GM12878 (cell line): ENCODE results near the gene TMEM30A. TPM values are rescaled to one million over a fixed set of nuclear protein-coding genes. Genes with fewer than 3 reads are reported as not detected.

Experiments used
- ATF3 ChIP-seq: IDR thresholded peaks from 2 replicates; pipeline ENCODE4 v1.6.1; 2011; ENCODE audit warnings: low read depth, mild to moderate bottlenecking, low read length, moderate library complexity, borderline replicate concordance; ENCODE audit errors: extremely low read depth
- BHLHE40 ChIP-seq, 2 experiments: fragments of 450-650 bp in 1 of 2; IDR thresholded peaks; 2 replicates each; pipeline ENCODE4 v1.6.1; 2011 to 2017; ENCODE audit warnings: low read depth in 2 of 2, borderline replicate concordance in 1 of 2, improper control_type of control experiment in 1 of 2, low read length in 1 of 2, mild to moderate bottlenecking in 1 of 2
- CTCF ChIP-seq, 3 experiments: IDR thresholded peaks in 2 of 3; conservative IDR thresholded peaks in 1 of 3; 2 replicates each; pipeline ENCODE4 v1.5.1; 2011; ENCODE audit warnings: low read depth in 3 of 3, low read length in 3 of 3, mild to moderate bottlenecking in 3 of 3, control low read depth in 2 of 3, moderate library complexity in 2 of 3, inconsistent platforms in 1 of 3, mixed read lengths in 1 of 3; ENCODE audit not compliant: control insufficient read depth in 2 of 3, insufficient read depth in 1 of 3; ENCODE audit errors: extremely low read depth in 1 of 3
- RAD21 ChIP-seq: IDR thresholded peaks from 2 replicates; pipeline ENCODE4 v1.6.1; 2011; ENCODE audit warnings: mild to moderate bottlenecking, low read depth, low read length, moderate library complexity; ENCODE audit not compliant: insufficient read depth
- SIX5 ChIP-seq: IDR thresholded peaks from 2 replicates; pipeline ENCODE4 v1.6.1; 2011; ENCODE audit warnings: mild to moderate bottlenecking, low read depth, low read length, moderate library complexity; ENCODE audit not compliant: severe bottlenecking
- STAT1 ChIP-seq: fragments of 450-650 bp; conservative IDR thresholded peaks from 2 replicates; pipeline ENCODE4 v1.6.1; 2014; ENCODE audit warnings: antibody characterized with exemption, mild to moderate bottlenecking
- polyA plus RNA-seq, 11 experiments: library from polyadenylated mRNA; depleted of rRNA in 4 of 11; unstranded in 6 of 11; stranded (reverse) in 5 of 11; fragments of >200 nt; fragmentation: Nextera tagmentation in 4 of 11; fragmentation: Illumina TruSeq in 1 of 11; extraction: Ambion mirVana in 4 of 11; extraction: Trizol in 1 of 11; gene quantifications; 1 replicate in 1 of 11; 2 replicates in 10 of 11; pipeline versions ENCODE4 v1.2.1 to v1.2.3, GENCODE V29; 2011 to 2016; ENCODE audit warnings: inconsistent platforms in 2 of 11, missing spikeins in 2 of 11, low read depth in 1 of 11
- total RNA-seq, 4 experiments: library from RNA; depleted of rRNA in 3 of 4; stranded (reverse); fragments of >200 nt in 3 of 4; fragmentation: Illumina TruSeq in 1 of 4; extraction: Trizol in 1 of 4; gene quantifications; 2 replicates each; pipeline versions ENCODE4 v1.2.1 to v1.2.3, GENCODE V29; 2013 to 2021

The TMEM30A gene
- total and polyA plus RNA-seq, 10 of the 15 experiments (the other 5 are each of a cell fraction or from before 2014, with no cell fraction given), result 11.9 to 61.6 (median 43.2) TPM

GRCh38 chr6:75209184-75209723, 75.3 kb downstream of the TMEM30A start (continued):
- no peak for TF ChIP-seq ATF3
- TF ChIP-seq CTCF (IDR thresholded peaks at IDR 0.05 in 2 of 3, conservative IDR thresholded peaks at IDR 0.05 in 1 of 3; ENCODE audit: control insufficient read depth in 2 of 3, extremely low read depth in 1 of 3, insufficient read depth in 1 of 3, low read depth in 3 of 3, low read length in 3 of 3), result no peak
- TF ChIP-seq BHLHE40 (IDR thresholded peaks at IDR 0.05; ENCODE audit: borderline replicate concordance in 1 of 2, low read depth in 2 of 2, low read length in 1 of 2), result no peak
- TF ChIP-seq SIX5, result no peak
- no peak for TF ChIP-seq RAD21
- TF ChIP-seq STAT1, result no peak
